CD4-positive, alpha-beta T cell treated with Interleukin-6 for 4 hours (primary cell): ENCODE measurements around the gene TRAF2.

ENCODE experiments used
- DNase-seq: peaks from one replicate; pipeline ENCODE4 v3.0.0-alpha.2; 2020; ENCODE audit warnings: mixed read lengths

TRAF2 gene

GRCh38 chr9:136941231-136942111 is 55.2 kb downstream of the TRAF2 start:
- DNase-seq = no peak

DNA sequence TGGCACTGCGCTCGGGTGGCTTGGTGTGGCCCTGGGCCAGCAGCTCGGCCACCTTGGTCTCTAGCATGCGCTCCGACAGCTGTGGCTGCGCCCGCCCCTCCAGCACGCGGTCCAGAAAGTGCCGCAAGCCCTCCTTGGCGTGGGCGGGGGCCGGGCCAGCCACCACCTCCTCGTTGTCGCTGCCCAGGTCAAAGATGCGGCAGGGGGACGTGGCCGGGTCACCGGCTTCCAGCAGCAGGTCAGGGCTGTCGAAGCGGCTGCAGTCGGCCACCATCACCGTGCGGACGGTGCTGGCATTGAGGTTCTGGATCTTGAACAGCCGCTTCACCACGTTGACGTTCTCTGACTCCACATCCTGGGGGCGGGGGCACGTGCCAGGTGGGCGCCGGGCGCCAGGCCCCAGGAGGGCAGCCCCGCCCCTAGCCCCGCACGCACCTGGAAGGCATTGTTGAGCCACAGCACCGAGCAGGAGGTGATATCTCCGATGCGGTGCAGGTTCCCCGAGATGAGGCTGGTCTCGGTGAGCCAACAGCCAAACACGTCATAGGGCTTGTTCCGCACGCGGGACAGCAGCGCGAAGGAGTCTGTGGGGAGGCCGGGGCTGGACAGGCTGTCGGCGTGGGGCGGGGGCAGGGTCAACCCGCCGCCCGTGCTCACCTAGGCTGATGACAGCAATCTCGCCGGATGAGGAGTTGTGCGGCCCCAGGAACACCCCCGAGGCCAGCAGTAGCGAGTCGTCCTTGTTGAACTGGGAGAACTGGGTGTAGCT is 56.0 kb downstream of the TRAF2 start:
- DNase-seq = no peak

DNA sequence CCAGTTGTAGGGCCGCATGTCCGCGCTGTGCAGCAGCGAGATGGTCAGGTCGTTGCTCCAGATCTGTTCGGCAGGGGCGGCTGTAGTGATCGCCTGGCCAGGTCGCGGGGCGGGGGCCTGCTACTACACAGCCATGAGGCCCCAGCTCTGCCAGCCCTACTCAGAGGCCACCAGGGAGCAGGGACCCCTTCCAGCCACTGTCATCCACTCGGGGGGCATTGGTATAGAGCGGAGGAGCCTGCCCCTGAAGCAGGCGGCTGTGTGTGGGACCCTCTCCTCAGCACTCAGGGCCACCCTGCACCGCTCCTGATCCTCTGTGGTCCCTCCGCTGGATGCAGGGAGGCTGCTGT is 56.5 kb downstream of the TRAF2 start:
- no peak for DNase-seq

- no peak for DNase-seq
Observed at GRCh38 chr9:136943291-136944211, 57.2 kb downstream of the TRAF2 start.

GRCh38 chr9:136944212-136944518 is 57.8 kb downstream of the TRAF2 start:
- no peak for DNase-seq

- DNase-seq = peak; percentile 94
Observed at GRCh38 chr9:136944519-136945332, 58.4 kb downstream of the TRAF2 start, which contains the start of the genes C8G and FBXW5. Gene C8G, plus strand, starts transcription at chr9:136945243. Its CDS starts 78 bp downstream, at chr9:136945321. Gene FBXW5, minus strand, starts transcription at chr9:136944738. Its CDS starts 655 bp downstream, at chr9:136944083.

DNA sequence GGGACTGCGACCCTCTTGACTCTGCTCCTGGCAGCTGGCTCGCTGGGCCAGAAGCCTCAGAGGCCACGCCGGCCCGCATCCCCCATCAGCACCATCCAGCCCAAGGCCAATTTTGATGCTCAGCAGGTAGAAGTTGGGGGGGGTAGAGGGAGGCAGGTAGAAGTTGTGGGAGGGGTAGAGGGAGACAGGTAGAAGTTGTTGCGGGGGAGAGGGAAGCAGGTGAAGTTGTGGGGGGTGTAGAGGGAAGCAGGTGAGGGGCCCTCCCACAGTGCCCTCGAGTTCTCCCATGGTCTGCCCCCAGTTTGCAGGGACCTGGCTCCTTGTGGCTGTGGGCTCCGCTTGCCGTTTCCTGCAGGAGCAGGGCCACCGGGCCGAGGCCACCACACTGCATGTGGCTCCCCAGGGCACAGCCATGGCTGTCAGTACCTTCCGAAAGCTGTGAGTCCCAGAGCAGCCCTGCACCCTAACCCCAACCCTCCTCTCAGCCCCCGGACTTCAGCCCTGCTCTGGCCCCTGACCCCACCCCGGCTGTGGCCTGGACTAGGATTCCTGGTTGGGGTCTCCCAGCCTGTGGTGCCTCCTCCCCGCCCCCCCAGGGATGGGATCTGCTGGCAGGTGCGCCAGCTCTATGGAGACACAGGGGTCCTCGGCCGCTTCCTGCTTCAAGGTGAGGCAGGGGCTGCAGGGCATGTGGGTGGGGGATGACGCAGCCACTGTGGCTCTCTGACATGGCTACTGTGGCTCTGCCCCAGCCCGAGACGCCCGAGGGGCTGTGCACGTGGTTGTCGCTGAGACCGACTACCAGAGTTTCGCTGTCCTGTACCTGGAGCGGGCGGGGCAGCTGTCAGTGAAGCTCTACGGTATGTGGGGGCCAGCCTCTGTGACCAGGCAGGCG is 59.3 kb downstream of the TRAF2 start:
- DNase-seq = no peak

- no peak for DNase-seq
Observed at GRCh38 chr9:136946228-136947027, 60.1 kb downstream of the TRAF2 start.

GRCh38 chr9:136947028-136947891 is 60.9 kb downstream of the TRAF2 start:
- DNase-seq = no peak

GRCh38 chr9:136947955-136948510 is 61.7 kb downstream of the TRAF2 start:
- peak; percentile 20 for DNase-seq

DNA sequence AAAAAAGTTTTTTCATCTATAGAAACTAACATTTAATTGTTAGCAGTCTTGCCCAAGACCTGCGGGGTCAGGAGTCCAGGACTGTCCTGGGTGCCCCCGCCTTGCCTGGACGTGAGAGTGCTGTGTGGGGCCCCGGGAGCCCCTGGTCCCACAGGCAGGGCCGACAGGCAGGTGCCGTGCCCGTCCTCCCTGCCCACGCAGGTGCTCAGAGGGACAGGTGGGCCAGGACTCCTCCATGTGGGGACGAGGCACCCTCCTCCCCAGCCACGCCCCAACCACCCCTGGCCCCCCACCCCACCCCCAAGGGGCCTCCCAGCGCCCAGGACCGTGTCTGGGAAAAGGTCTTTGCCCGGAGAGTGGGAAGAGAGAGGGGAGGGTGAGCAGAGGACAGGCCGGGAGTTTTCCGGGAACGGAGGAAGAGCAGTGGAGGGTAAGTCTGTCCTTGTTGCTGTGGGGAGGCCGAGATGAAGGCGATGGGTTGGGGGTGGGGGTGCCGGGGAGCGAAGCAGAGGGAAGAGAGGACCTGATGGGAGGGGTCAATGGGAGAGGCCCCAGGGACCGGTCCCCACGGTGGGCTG is 63.0 kb downstream of the TRAF2 start:
- DNase-seq = peak; percentile 15

DNA sequence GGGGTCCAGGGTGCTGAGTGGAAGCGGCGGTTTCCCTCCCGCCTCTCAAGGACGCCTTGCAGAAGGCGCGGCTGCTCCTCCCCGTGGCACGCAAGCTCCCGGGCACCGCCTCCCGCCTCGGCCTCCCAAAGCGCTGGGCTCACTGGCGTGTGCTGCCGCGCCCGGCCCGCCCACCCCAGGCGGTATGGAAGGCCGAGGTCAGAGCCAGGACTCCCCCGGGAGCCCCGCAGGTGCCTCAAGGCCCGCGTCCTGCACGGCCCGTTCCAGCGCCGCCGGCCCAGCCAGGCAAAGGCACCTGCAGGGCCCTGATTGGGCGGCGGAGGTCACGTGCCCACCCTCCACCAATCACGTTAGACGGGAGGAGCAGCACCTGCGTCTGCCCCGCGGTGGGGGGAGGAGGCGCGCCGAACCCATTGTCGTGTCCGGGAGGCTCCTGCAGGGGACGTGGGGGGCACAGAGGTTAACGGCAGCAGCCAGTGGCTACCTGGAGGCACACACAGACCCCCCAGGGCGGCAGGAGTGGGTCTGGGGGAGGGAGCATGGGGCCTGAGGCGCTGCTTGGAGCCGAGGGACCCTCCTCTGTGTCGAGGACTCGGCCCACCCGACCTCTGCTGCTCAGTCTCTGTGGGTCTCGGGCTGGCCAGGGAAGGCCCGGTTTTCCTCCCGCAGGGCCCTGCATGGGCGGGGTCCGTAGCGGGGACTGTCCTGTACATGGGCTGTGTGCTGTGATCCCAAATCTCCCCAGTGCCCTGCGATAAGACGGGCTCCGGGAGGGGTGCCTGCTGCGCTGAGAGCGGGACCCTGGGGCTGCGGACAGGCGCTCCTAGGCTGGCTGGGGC is 63.7 kb downstream of the TRAF2 start:
- peak; percentile 98 for DNase-seq

DNA sequence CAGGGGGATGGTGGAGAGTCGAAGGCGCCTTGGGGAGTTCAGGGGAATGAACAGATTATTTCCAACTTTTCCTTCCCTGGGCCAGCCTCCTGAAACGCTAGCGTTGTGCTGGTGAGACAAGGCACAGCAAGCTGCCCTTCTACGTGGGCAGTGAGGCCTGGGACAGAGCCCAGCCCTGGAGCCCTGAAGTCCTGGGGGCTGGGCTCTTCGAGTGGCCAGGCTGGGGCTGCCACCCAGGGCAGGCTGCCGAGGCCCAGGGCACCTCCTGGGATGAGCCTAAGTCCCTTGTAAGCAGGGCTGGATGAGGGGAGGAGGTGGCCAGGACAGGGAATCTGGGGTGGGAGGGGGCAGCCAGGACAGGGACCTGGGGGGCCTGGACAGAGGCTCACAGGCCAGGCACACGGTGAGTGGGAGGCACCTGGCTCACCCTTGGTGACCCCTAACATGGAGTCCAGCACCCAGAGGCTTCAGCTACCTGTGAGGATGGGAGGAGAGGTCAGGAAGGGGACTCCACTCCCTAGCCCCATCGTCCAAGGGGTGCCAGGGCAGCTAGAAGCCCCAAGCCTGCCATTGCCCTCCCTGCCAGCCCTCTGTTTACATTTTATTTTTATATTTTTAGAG is 64.5 kb downstream of the TRAF2 start:
- DNase-seq = no peak

- no peak for DNase-seq
Observed at GRCh38 chr9:136951541-136952320, 65.4 kb downstream of the TRAF2 start, which contains the start of gene LCN12. Gene LCN12, plus strand, starts transcription at chr9:136952273. Its CDS starts 55 bp downstream, at chr9:136952328.

DNA sequence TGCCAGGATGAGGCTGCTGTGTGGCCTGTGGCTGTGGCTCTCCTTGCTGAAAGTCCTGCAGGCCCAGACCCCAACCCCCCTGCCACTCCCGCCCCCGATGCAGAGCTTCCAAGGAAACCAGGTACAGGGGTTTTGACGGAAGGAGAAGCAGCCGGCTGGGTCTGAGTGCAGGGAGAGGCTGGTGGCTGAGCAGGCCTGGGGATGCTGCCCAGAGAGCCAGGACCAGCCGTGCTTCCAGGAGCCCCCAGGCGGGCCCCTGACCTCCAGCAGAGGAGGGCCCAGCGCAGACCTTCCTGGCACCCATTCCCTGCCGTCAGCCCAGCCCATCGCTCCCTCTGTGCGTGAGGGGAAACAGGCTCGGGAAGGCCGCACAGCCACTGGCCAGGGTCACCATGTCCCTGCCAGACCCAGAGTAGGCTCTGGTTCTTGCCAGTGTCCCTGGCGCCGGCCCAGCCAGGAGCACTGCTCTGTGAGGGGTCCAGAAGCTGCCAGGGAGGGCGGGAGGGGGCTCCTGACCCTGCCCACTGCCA is 66.1 kb downstream of the TRAF2 start:
- no peak for DNase-seq
